AG04450 (cell line): Measurements from ENCODE around the gene PTPRG. TPM values are rescaled to one million over a fixed set of nuclear protein-coding genes. Genes with fewer than 3 reads are reported as not detected.

ENCODE experiments used
- CTCF ChIA-PET: fragments of 300-600, 350-600 bp; formaldehyde crosslinking; extraction: SDS; loops from one replicate; lab custom pipeline; 2022; ENCODE audit warnings: antibody characterized with exemption, inconsistent platforms; lab: Charles Lee
- POLR2A ChIA-PET: fragments of 350-600 bp; formaldehyde crosslinking; extraction: SDS; loops from one replicate; lab custom pipeline; 2021; ENCODE audit warnings: antibody characterized with exemption, inconsistent platforms; lab: Yijun Ruan, JAX
- DNase-seq: peaks from one replicate; pipeline ENCODE4 v3.0.0-alpha.2; 2011; ENCODE audit warnings: low read depth, low spot score
- H3K27ac ChIP-seq: one replicate; pipeline ENCODE4 v1.5.1; 2012; ENCODE audit warnings: low read depth, low read length, control low read depth
- H3K27me3 ChIP-seq: one replicate; pipeline ENCODE4 v1.6.0; 2012; ENCODE audit warnings: low read length; ENCODE audit not compliant: control insufficient read depth, insufficient read depth
- H3K4me3 ChIP-seq: 2 replicates; pipeline ENCODE4 v1.5.1; 2011; ENCODE audit warnings: mild to moderate bottlenecking, low read depth, low read length, control low read depth
- H3K9me3 ChIP-seq: 2 replicates; pipeline ENCODE4 v1.5.1; 2012; ENCODE audit warnings: low read length; ENCODE audit not compliant: control insufficient read depth, insufficient read depth
- polyA plus RNA-seq: library from polyadenylated mRNA; depleted of rRNA; stranded (reverse); fragments of >200 nt; gene quantifications from 2 replicates; pipeline ENCODE4 v1.2.3, GENCODE V29; 2011
- TF ChIP-seq, protein P1 (sequence below): IDR thresholded peaks from 2 replicates; pipeline ENCODE4 v1.5.1; 2011; ENCODE audit warnings: low read depth, low read length, control low read depth, inconsistent platforms

The PTPRG gene
- polyA plus RNA-seq, 1 experiment = 26.5 TPM

DNA sequence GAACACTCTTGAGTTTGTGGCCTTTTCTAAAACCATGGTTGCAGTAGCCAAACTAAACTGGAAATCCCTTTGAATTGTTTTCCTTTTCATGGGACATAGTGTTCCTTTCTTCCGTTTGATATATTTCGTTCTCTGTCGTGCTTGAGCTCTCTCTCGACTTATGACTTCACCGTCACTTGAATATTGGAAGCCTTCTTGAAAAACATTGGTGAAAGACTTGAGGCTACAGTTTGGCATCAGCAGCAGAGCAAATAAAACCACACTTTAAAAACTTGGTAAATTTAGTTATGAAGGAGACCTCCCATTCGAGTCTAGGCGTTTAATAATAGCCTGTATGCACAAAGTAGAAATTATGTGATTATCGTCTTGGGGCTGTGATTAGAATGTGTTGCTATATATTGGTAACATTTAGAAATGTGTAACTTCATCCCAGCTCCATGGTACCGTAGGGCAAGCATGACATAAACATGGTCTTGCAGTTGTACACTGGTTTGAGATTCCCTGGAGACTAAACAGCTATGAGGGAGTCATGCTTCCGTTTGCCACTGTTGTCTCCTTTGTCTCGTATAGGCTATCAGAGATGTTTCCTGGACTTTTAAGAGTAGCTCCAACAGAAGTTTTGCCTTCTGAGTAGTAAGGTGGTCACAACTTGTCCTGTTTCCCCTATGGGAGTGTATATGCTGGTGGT lies 122.3 kb downstream of the PTPRG start:
- Histone ChIP-seq H3K9me3 (no peaks in the 10 kb centered on the region), H3K27me3 (no peaks in the 10 kb centered on the region), H3K27ac (no peak overlapping the region), H3K4me3 (no peak overlapping the region)
- ChIA-PET CTCF (no interaction called here), POLR2A (no interaction called here)
- TF ChIP-seq, protein P1, sequence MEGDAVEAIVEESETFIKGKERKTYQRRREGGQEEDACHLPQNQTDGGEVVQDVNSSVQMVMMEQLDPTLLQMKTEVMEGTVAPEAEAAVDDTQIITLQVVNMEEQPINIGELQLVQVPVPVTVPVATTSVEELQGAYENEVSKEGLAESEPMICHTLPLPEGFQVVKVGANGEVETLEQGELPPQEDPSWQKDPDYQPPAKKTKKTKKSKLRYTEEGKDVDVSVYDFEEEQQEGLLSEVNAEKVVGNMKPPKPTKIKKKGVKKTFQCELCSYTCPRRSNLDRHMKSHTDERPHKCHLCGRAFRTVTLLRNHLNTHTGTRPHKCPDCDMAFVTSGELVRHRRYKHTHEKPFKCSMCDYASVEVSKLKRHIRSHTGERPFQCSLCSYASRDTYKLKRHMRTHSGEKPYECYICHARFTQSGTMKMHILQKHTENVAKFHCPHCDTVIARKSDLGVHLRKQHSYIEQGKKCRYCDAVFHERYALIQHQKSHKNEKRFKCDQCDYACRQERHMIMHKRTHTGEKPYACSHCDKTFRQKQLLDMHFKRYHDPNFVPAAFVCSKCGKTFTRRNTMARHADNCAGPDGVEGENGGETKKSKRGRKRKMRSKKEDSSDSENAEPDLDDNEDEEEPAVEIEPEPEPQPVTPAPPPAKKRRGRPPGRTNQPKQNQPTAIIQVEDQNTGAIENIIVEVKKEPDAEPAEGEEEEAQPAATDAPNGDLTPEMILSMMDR = no peak
- DNase-seq = no peak

DNA sequence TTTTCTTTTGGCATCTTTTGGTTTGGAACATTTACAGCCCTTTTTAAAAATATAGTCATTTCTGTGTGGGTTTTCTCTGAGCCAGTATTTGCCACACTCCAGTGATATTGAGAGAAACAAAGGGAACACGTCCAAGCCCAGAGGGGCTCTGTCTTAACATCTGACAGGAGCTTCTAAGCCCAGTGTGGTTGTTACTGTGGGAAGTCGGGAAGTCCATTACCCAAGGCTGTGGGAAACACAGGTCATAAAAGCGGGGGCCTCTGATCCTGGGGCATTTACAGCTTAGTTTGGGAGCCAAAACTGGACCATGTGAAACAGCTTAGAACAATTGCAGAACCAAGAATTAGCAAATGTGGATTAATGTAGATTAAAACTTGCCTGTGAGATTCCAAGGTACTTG lies 123.0 kb downstream of the PTPRG start:
- POLR2A ChIA-PET = no interaction called here

DNA sequence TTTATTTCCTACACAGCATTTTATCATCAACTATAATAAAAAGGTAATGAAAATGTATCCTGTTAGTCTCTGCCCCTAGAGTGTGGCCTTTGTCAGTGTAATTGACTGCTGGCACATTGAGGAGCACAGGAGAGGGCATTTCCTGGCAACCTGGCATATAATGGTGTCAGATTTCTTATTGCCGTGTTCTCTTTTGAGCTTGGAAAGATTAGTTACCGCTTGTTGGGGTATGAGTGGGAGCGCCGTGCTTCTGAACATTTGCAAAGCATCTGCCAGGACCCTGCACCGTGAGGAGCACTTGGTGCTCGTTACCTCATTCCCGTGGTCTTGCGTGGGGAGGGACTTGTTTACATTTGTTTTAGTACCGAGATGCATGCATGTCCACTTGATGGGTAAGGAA lies 124.4 kb downstream of the PTPRG start:
- no peaks in the 10 kb centered on the region for H3K27me3 ChIP-seq
- DNase-seq = no peak
- no peaks in the 10 kb centered on the region for H3K9me3 ChIP-seq
- TF ChIP-seq, protein P1 = no peak
- no peak overlapping the region for H3K4me3 ChIP-seq
- no peak overlapping the region for H3K27ac ChIP-seq
- ChIA-PET POLR2A (no interaction called here), CTCF (interaction anchor here (0.5 kb wide), 1 partner anchor 222 kb away, joined by 5 read pairs; no protein-coding TSS in a partner anchor)

More for the DNA sequence above, 123.0 kb downstream of the PTPRG start:
- Histone ChIP-seq H3K9me3 (no peaks in the 10 kb centered on the region), H3K27me3 (no peaks in the 10 kb centered on the region), H3K4me3 (no peak overlapping the region), H3K27ac (no peak overlapping the region)
- TF ChIP-seq, protein P1 = no peak
- CTCF ChIA-PET = no interaction called here
- DNase-seq = no peak

DNA sequence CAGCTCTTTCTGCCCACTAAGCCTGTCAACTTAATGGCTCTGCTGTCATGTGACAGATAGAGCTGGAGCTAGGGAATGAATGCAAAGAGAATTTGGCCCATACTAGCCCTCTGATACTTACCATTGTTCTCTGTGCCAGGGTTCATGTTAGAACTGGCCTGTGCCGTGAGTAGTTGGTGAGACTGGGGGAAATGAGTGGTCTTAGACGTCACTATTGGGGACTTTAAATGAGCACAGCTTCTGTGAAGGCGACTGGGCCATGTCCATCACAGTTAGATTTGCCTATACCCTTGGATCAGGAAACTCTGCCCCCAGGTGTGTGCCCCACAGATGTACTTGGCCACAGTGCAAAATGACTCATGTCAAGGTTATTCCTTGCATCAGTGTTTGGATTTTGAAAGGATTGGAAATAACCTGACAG lies 124.9 kb downstream of the PTPRG start:
- Histone ChIP-seq H3K27ac (no peak overlapping the region), H3K27me3 (no peaks in the 10 kb centered on the region), H3K9me3 (no peaks in the 10 kb centered on the region), H3K4me3 (no peak overlapping the region)
- TF ChIP-seq, protein P1 = no peak
- no peak for DNase-seq
- POLR2A ChIA-PET = no interaction called here
- CTCF ChIA-PET = interaction anchor here (0.5 kb wide), 2 partner anchors 101 to 222 kb away, joined by 3 to 5 read pairs; no protein-coding TSS in a partner anchor

DNA sequence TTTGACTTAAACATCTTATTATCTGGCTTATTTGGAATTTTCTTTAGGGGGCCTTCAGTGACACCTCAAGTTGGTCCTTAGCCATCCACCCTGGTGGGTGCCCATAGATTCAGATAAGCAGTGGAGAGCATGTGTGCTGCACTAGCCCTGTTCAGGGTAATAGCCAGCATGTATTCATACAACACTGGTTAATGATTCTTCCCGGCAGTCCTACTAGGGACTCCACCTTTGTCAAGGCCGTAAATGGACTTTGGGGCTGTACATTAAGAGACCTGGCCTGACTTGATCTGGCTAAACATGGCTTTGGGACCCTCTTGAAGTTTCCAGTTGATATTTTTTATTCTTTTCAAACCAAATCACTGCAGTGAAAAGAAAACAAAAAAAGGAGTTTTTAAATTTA lies 125.8 kb downstream of the PTPRG start:
- Histone ChIP-seq H3K27me3 (no peaks in the 10 kb centered on the region), H3K9me3 (no peaks in the 10 kb centered on the region), H3K4me3 (no peak overlapping the region), H3K27ac (no peak overlapping the region)
- POLR2A ChIA-PET = interaction anchor here (0.6 kb wide), 1 partner anchor 97 kb away, joined by 3 read pairs; no protein-coding TSS in a partner anchor
- TF ChIP-seq, protein P1 = no peak
- CTCF ChIA-PET = no interaction called here
- DNase-seq = no peak
